K562 (cell line): ENCODE results near the gene MRPL40. TPM values are rescaled to one million over a fixed set of nuclear protein-coding genes. Genes with fewer than 3 reads are reported as not detected.

Source experiments
- E2F3 ChIP-seq: fragments of 250-450 bp; sonication (Bioruptor Pico); IDR thresholded peaks from 2 replicates; pipeline ENCODE4 v1.4.0; 2020; ENCODE audit warnings: mild to moderate bottlenecking
- HNRNPH1 ChIP-seq: fragments of 200-400 bp; formaldehyde crosslinking; optimal IDR thresholded peaks from 2 replicates; pipeline ENCODE3; 2017; ENCODE audit warnings: low read depth, mild to moderate bottlenecking, low read length, moderate library complexity
- MCM2 ChIP-seq: fragments of 450-650 bp; IDR thresholded peaks from 2 replicates; pipeline ENCODE4 v1.6.1; 2017; ENCODE audit warnings: low read depth, mild to moderate bottlenecking
- NFE2 ChIP-seq: IDR thresholded peaks from 2 replicates; pipeline ENCODE4 v1.6.1; 2014; ENCODE audit warnings: antibody characterized with exemption, low read depth
- NFIC ChIP-seq: fragments of 450-650 bp; IDR thresholded peaks from 2 replicates; pipeline ENCODE4 v1.6.1; 2017; ENCODE audit warnings: mild to moderate bottlenecking, inconsistent platforms
- NR2C1 ChIP-seq, 2 experiments: fragments of 450-650 bp; IDR thresholded peaks; 2 replicates each; pipeline ENCODE4 v1.6.1; 2017; ENCODE audit warnings: mild to moderate bottlenecking in 2 of 2, antibody characterized with exemption in 1 of 2, inconsistent platforms in 1 of 2, missing compliant biosample characterization in 1 of 2, missing genetic modification characterization in 1 of 2
- PML ChIP-seq: IDR thresholded peaks from 2 replicates; pipeline ENCODE4 v1.6.1; 2012; ENCODE audit warnings: low read length, inconsistent platforms
- SIX5 ChIP-seq, 2 experiments: IDR thresholded peaks; 2 replicates each; pipeline ENCODE4 v1.6.1; 2011; ENCODE audit warnings: low read length in 2 of 2, borderline replicate concordance in 1 of 2, low read depth in 1 of 2, mild to moderate bottlenecking in 1 of 2, moderate library complexity in 1 of 2; ENCODE audit not compliant: insufficient read depth in 1 of 2
- ZKSCAN3 ChIP-seq: fragments of 250-450 bp; sonication (Bioruptor Pico); IDR thresholded peaks from 2 replicates; pipeline ENCODE4 v1.4.0; 2020
- polyA plus RNA-seq, 8 experiments: library from polyadenylated mRNA; depleted of rRNA in 4 of 8; stranded (reverse) in 5 of 8; unstranded in 3 of 8; fragments of >200 nt; fragmentation: Nextera tagmentation in 2 of 8; fragmentation: Illumina TruSeq in 1 of 8; extraction: Ambion mirVana in 2 of 8; extraction: Trizol in 1 of 8; gene quantifications; 2 replicates each; pipeline versions ENCODE4 v1.2.1 to v1.2.3, GENCODE V29; 2011 to 2014; ENCODE audit warnings: inconsistent platforms in 1 of 8, missing spikeins in 1 of 8
- total RNA-seq, 7 experiments: library from RNA; depleted of rRNA in 6 of 7; stranded (reverse); fragments of >200 nt in 6 of 7; fragmentation: Illumina TruSeq in 2 of 7; extraction: Trizol in 2 of 7; gene quantifications; 2 replicates each; pipeline versions ENCODE4 v1.2.1 to v1.2.3, GENCODE V29; 2011 to 2021; ENCODE audit warnings: low replicate concordance in 1 of 7
- TF ChIP-seq, protein P1 (sequence below): fragments of 450-650 bp; IDR thresholded peaks from 2 replicates; pipeline ENCODE4 v1.6.1; 2016; ENCODE audit warnings: mild to moderate bottlenecking, moderate library complexity
- TF ChIP-seq, protein P2 (sequence below): fragments of 150-350 bp; conservative IDR thresholded peaks from 2 replicates; pipeline ENCODE4 v1.6.1; 2014; ENCODE audit warnings: low read length
- TF ChIP-seq, protein P3 (sequence below): fragments of 450-650 bp; formaldehyde crosslinking; IDR thresholded peaks from 2 replicates; pipeline ENCODE4 v1.4.0; 2020; ENCODE audit warnings: mild to moderate bottlenecking

The MRPL40 gene
- total and polyA plus RNA-seq, 9 of the 15 experiments (the other 6 are each of a cell fraction or from before 2014, with no cell fraction given): 132 to 652 (median 208) TPM

DNA sequence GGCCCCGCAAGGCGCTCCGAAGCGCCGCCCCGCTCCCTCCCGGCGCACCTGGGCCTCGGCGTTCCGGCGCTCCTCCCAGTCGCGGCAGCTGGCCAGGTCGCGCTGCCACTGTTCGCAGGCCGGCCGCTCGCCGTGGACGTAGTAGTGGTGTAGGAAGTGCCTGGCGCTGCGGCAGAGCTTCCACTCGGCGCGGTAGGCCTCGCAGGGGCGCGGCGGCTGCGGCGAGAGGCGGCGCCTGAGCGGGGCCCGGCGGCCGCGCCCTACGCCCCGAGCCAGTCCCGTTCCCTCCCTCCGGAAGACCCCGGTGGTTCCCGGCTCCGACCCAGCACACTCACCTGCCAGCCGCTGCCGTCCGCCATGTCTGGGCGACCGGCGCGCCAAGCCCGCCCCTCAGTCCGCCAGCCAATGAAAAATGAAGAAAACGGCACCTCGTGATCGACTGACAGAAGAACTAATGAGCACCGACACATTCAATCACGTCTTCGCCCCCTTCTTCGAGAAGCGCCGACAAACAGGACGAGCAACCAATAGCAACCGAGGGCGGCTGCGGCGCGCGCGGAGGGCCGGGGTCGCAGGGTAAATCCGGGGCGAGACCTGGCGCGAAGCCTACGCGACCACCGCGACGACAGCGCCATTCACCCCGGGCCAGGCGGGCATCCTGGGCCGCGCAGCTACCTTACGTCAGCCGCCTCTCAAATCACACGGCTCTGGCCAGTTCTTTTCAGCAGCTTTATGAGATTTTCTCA lies 15.2 kb downstream of the MRPL40 start, which contains the start of gene C22orf39 (continued):
- TF ChIP-seq, protein P1, sequence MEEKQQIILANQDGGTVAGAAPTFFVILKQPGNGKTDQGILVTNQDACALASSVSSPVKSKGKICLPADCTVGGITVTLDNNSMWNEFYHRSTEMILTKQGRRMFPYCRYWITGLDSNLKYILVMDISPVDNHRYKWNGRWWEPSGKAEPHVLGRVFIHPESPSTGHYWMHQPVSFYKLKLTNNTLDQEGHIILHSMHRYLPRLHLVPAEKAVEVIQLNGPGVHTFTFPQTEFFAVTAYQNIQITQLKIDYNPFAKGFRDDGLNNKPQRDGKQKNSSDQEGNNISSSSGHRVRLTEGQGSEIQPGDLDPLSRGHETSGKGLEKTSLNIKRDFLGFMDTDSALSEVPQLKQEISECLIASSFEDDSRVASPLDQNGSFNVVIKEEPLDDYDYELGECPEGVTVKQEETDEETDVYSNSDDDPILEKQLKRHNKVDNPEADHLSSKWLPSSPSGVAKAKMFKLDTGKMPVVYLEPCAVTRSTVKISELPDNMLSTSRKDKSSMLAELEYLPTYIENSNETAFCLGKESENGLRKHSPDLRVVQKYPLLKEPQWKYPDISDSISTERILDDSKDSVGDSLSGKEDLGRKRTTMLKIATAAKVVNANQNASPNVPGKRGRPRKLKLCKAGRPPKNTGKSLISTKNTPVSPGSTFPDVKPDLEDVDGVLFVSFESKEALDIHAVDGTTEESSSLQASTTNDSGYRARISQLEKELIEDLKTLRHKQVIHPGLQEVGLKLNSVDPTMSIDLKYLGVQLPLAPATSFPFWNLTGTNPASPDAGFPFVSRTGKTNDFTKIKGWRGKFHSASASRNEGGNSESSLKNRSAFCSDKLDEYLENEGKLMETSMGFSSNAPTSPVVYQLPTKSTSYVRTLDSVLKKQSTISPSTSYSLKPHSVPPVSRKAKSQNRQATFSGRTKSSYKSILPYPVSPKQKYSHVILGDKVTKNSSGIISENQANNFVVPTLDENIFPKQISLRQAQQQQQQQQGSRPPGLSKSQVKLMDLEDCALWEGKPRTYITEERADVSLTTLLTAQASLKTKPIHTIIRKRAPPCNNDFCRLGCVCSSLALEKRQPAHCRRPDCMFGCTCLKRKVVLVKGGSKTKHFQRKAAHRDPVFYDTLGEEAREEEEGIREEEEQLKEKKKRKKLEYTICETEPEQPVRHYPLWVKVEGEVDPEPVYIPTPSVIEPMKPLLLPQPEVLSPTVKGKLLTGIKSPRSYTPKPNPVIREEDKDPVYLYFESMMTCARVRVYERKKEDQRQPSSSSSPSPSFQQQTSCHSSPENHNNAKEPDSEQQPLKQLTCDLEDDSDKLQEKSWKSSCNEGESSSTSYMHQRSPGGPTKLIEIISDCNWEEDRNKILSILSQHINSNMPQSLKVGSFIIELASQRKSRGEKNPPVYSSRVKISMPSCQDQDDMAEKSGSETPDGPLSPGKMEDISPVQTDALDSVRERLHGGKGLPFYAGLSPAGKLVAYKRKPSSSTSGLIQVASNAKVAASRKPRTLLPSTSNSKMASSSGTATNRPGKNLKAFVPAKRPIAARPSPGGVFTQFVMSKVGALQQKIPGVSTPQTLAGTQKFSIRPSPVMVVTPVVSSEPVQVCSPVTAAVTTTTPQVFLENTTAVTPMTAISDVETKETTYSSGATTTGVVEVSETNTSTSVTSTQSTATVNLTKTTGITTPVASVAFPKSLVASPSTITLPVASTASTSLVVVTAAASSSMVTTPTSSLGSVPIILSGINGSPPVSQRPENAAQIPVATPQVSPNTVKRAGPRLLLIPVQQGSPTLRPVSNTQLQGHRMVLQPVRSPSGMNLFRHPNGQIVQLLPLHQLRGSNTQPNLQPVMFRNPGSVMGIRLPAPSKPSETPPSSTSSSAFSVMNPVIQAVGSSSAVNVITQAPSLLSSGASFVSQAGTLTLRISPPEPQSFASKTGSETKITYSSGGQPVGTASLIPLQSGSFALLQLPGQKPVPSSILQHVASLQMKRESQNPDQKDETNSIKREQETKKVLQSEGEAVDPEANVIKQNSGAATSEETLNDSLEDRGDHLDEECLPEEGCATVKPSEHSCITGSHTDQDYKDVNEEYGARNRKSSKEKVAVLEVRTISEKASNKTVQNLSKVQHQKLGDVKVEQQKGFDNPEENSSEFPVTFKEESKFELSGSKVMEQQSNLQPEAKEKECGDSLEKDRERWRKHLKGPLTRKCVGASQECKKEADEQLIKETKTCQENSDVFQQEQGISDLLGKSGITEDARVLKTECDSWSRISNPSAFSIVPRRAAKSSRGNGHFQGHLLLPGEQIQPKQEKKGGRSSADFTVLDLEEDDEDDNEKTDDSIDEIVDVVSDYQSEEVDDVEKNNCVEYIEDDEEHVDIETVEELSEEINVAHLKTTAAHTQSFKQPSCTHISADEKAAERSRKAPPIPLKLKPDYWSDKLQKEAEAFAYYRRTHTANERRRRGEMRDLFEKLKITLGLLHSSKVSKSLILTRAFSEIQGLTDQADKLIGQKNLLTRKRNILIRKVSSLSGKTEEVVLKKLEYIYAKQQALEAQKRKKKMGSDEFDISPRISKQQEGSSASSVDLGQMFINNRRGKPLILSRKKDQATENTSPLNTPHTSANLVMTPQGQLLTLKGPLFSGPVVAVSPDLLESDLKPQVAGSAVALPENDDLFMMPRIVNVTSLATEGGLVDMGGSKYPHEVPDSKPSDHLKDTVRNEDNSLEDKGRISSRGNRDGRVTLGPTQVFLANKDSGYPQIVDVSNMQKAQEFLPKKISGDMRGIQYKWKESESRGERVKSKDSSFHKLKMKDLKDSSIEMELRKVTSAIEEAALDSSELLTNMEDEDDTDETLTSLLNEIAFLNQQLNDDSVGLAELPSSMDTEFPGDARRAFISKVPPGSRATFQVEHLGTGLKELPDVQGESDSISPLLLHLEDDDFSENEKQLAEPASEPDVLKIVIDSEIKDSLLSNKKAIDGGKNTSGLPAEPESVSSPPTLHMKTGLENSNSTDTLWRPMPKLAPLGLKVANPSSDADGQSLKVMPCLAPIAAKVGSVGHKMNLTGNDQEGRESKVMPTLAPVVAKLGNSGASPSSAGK: no peak
- TF ChIP-seq NFIC: peak; percentile 67
- no peak for TF ChIP-seq NFE2
- TF ChIP-seq, protein P2, sequence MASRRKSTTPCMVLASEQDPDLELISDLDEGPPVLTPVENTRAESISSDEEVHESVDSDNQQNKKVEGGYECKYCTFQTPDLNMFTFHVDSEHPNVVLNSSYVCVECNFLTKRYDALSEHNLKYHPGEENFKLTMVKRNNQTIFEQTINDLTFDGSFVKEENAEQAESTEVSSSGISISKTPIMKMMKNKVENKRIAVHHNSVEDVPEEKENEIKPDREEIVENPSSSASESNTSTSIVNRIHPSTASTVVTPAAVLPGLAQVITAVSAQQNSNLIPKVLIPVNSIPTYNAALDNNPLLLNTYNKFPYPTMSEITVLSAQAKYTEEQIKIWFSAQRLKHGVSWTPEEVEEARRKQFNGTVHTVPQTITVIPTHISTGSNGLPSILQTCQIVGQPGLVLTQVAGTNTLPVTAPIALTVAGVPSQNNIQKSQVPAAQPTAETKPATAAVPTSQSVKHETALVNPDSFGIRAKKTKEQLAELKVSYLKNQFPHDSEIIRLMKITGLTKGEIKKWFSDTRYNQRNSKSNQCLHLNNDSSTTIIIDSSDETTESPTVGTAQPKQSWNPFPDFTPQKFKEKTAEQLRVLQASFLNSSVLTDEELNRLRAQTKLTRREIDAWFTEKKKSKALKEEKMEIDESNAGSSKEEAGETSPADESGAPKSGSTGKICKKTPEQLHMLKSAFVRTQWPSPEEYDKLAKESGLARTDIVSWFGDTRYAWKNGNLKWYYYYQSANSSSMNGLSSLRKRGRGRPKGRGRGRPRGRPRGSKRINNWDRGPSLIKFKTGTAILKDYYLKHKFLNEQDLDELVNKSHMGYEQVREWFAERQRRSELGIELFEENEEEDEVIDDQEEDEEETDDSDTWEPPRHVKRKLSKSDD: peak; percentile 80; the same call in 1 of the 2 replicates
- peak; percentile 84; the same call in 1 of the 2 replicates for TF ChIP-seq E2F3 (CRISPR knock-in tag)
- TF ChIP-seq MCM2: no peak
- TF ChIP-seq, protein P3, sequence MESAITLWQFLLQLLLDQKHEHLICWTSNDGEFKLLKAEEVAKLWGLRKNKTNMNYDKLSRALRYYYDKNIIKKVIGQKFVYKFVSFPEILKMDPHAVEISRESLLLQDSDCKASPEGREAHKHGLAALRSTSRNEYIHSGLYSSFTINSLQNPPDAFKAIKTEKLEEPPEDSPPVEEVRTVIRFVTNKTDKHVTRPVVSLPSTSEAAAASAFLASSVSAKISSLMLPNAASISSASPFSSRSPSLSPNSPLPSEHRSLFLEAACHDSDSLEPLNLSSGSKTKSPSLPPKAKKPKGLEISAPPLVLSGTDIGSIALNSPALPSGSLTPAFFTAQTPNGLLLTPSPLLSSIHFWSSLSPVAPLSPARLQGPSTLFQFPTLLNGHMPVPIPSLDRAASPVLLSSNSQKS (CRISPR knock-in tag): no peak
- no peak for TF ChIP-seq HNRNPH1
- peak; percentile 79; the same call in 1 of the 2 replicates for TF ChIP-seq PML
- TF ChIP-seq ZKSCAN3 (CRISPR knock-in tag): no peak
- TF ChIP-seq NR2C1 (IDR thresholded peaks at IDR 0.05): no peak
- TF ChIP-seq NR2C1 (tag; IDR thresholded peaks at IDR 0.05): peak; percentile 54
- peak in 1 of 2 experiments; percentile 1; a peak in 2 of 4 replicates for TF ChIP-seq SIX5 (IDR thresholded peaks at IDR 0.05; ENCODE audit: borderline replicate concordance in 1 of 2, insufficient read depth in 1 of 2, low read depth in 1 of 2, low read length in 2 of 2)
